ENCODE results near the gene SUCLA2.
A peak's percentile ranks its signal among the peaks of the same experiment; 100 is the strongest.

The SUCLA2 gene

DNA sequence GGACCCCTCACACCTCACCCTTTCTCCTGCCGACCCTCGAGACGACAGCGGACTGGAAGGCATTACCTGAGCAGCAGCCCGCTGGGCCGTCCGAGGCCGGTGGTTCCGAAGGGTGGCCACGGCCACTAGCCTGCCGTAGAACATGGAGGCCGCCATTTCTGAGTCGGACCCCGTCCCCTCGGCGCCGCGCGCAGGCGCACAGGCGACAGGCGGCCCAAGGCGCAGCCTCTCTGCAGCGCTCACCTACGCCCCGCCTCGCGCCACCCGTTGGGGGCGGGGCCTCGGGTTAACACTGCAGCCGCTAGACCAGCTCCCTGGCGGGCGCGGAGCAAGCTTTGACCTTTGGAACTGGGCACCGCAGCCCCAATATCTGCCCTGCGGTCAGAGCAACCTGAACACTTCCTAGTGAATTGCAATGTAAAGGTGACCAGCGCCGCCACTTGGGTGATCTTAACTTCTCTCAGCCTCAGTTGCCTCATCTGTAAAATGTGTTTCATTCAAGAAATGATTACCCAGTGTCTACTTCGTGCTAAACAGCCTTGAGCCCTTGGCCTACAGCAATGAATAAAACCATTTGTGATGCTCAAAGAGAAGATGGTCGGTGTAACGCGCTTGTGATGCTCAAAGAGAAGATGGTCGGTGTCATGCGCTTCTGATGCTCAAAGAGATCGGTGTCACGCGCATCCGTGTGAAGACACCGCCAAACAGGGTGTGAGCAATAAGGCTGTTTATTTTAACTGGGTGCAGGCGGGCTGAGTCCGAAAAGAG lies at the start of gene SUCLA2:
TSS of gene SUCLA2 (minus strand) at position 160 of the 768 bp plus-strand sequence. CDS start at position 156, 4 bp downstream.
- Histone ChIP-seq H3K4me3 (peak within 1 kb of the TSS; percentile 96), H3K27me3 (ENCODE audit: low read depth) (no peaks in the 10 kb centered on the region), H3K9me3 (no peaks in the 10 kb centered on the region), H3K4me1 (peaks cover 11% of the 10 kb centered on the region), H3K36me3 (replicated peaks) (peaks cover 12% of the 10 kb centered on the region)
- DNase-seq (ENCODE audit: low spot score in 2 of 2) = peak; percentile 89 to 94
- in situ Hi-C loops (cut with MboI; ENCODE audit: low sequenced_read_pairs) = no loop called here

GRCh38 chr13:48050550-48050949 lies 49.5 kb upstream of the SUCLA2 start:
- DNase-seq (ENCODE audit: low spot score in 2 of 2) = no peak
- Histone ChIP-seq H3K4me3 (no peak overlapping the region), H3K27me3 (ENCODE audit: low read depth) (no peaks in the 10 kb centered on the region), H3K36me3 (replicated peaks) (peaks cover 46% of the 10 kb centered on the region), H3K4me1 (no peaks in the 10 kb centered on the region; the same call in 1 of the 2 replicates), H3K9me3 (no peaks in the 10 kb centered on the region)
- in situ Hi-C loops (cut with MboI; ENCODE audit: low sequenced_read_pairs) = no loop called here

DNA sequence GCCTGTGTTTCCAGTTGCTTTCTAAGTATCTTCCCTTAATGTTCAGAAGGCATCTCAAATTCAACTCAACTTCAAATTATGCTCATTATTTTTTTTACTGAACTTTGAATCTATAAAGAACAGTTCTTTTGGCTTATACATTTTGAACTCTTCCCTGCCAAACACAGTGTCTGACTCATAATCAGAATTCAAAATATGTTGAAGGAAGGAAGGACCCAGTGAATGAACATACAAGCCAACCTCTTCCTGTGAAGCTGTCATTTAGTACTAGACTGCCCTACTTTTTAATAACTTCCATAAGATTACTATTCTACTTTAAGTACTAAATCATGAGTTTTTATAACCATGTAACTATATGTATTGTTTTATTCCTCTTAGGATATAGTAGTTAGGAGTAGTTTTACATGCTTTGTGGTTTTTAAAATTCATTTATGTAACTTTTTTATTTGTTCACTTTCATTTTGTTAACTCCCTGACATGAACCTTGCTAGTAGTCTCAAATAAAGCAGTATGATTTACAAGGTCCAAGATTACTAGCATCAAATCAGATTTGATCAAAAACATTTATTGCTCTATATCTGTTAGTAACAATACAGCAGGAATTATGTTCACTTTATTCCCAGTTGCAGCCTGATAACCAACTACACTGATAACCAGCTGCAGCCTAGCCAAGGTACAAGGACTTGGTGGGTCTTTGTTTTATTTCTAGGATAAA lies 42.9 kb upstream of the SUCLA2 start:
- no peaks in the 10 kb centered on the region for H3K27me3 ChIP-seq (ENCODE audit: low read depth)
- H3K9me3 ChIP-seq = no peaks in the 10 kb centered on the region
- DNase-seq (ENCODE audit: low spot score in 2 of 2) = no peak
- in situ Hi-C loops (cut with MboI; ENCODE audit: low sequenced_read_pairs) = no loop called here
- no peak overlapping the region for H3K4me3 ChIP-seq
- peaks cover 39% of the 10 kb centered on the region for H3K36me3 ChIP-seq (replicated peaks)
- no peaks in the 10 kb centered on the region for H3K4me1 ChIP-seq

DNA sequence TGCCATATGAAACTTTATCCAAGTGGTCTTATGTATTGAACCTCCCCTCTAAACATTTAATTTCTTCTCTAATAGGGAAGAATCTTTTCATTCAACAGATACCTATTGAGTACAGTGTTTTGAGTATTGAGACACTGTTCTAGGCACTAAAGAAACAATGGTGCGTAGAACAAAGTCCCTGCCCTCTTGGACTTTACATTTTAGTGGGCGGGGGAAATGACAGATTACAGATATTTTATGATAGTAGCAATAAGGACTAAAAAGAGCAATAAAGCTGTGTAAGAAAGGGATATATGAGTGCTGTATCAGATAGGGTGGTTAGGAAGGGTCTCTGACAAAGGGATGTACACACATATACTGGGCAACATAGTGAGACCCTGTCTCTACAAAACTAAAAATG lies 41.8 kb upstream of the SUCLA2 start:
- no peak overlapping the region for H3K4me3 ChIP-seq
- H3K36me3 ChIP-seq (replicated peaks) = peaks cover 32% of the 10 kb centered on the region
- DNase-seq (ENCODE audit: low spot score in 2 of 2) = no peak
- no peaks in the 10 kb centered on the region for H3K27me3 ChIP-seq (ENCODE audit: low read depth)
- in situ Hi-C loops (cut with MboI; ENCODE audit: low sequenced_read_pairs) = no loop called here
- H3K9me3 ChIP-seq = no peaks in the 10 kb centered on the region
- peaks cover 7% of the 10 kb centered on the region for H3K4me1 ChIP-seq

DNA sequence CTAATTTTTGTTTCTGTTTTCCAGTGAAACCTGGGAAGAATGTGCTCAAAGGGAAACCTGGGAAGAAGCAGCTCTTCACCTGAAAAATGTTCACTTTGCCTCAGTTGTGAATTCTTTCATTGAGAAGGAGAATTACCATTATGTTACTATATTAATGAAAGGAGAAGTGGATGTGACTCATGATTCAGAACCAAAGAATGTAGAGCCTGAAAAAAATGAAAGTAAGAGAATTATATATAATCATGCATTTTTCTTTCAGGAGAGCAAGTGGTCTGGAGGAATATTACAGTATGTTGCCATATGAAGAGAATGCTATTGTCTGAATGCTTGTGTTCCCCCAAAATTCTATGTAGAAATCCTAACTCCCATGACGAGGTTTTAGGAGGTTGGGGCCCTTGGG lies 39.8 kb upstream of the SUCLA2 start:
- H3K4me1 ChIP-seq = peaks cover 14% of the 10 kb centered on the region
- no peaks in the 10 kb centered on the region for H3K27me3 ChIP-seq (ENCODE audit: low read depth)
- H3K4me3 ChIP-seq = no peak overlapping the region
- no peak for DNase-seq (ENCODE audit: low spot score in 2 of 2)
- peaks cover 23% of the 10 kb centered on the region for H3K36me3 ChIP-seq (replicated peaks)
- no peaks in the 10 kb centered on the region for H3K9me3 ChIP-seq
- in situ Hi-C loops (cut with MboI; ENCODE audit: low sequenced_read_pairs) = no loop called here

DNA sequence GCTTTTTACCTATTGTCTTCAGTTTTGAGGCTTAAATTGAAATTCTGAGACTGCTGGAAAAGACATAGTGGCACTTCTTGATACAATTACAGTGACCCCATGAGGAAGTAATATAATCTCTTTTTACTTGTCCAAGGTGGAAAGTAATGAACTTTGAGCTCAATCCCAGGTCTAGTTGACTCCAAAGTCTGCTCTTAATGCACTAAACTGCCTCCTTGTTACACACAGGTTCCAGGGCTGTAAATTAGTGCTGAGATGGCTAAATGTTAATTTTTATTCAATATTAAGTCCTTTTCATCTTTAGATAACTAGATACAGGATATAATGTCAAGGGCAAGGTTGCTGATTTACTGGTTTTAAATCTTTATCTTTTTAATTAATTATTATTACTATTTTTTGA lies 39.0 kb upstream of the SUCLA2 start:
- Histone ChIP-seq H3K9me3 (no peaks in the 10 kb centered on the region), H3K4me3 (no peak overlapping the region), H3K36me3 (replicated peaks) (peaks cover 21% of the 10 kb centered on the region), H3K4me1 (peaks cover 14% of the 10 kb centered on the region), H3K27me3 (ENCODE audit: low read depth) (no peaks in the 10 kb centered on the region)
- DNase-seq (ENCODE audit: low spot score in 2 of 2) = no peak
- in situ Hi-C loops (cut with MboI; ENCODE audit: low sequenced_read_pairs) = no loop called here

DNA sequence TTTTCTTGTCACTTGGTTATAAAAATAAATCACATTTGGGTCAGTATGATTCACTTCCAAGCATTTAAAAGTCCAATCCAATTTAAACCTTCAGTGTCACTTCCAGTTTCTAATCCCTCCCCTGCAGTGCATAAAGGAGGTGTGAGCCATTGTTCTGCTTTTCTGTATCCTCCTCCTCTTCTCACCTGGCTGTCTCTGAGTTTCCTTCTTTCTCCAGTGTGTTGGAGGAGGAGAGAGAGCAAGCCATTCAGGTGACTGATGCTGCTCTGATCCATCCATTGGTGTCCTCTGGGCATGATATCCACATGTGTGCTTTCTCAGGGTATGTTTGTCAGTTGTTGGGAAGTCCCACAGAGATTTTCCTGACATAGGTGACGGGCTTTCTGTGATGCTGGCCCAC lies 37.7 kb upstream of the SUCLA2 start:
- in situ Hi-C loops (cut with MboI; ENCODE audit: low sequenced_read_pairs) = no loop called here
- Histone ChIP-seq H3K4me1 (peaks cover 14% of the 10 kb centered on the region), H3K4me3 (peak overlapping the region; percentile 84), H3K27me3 (ENCODE audit: low read depth) (no peaks in the 10 kb centered on the region), H3K9me3 (no peaks in the 10 kb centered on the region), H3K36me3 (replicated peaks) (peaks cover 21% of the 10 kb centered on the region)
- no peak for DNase-seq (ENCODE audit: low spot score in 2 of 2)

DNA sequence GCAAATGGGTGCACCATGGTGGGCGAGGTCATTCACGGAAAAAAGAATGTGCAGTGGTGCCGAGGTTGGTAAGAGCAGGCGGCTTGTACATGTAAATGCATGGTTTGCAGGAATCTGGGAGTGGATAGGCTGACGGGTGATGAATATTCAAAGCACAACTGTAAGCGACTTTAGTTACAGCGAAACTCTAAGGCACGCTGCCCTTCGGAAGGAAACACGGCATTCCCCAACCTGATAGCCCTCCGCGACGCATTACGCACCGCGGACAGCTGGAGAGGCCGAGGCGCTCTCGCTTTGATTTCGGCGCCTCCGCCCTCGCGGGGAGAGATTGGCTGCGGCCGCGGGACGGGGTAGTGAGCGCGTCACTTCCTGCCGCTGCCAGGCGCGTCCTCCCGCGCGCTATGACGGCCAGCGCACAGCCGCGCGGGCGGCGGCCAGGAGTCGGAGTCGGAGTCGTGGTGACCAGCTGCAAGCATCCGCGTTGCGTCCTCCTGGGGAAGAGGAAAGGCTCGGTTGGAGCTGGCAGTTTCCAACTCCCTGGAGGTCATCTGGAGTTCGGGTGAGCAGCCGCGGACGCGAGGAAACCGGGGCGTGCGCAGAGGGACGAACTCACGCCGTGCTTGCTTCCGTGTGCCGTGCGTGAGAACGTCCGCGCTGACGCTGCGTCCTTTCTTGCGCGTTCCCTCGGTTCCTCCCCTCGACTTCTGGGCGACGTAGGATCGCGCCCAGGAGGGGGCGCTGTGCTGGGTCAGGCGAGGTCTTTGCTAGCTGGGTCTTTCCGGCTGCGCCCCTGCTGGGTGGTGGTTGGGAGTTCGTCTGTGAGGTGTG lies 36.5 kb upstream of the SUCLA2 start, which contains the start of gene NUDT15:
TSS of gene NUDT15 (plus strand) at position 381 of the 828 bp plus-strand sequence. CDS start at position 402, 21 bp downstream.
- no peaks in the 10 kb centered on the region for H3K9me3 ChIP-seq
- H3K4me1 ChIP-seq = peaks cover 14% of the 10 kb centered on the region
- no peaks in the 10 kb centered on the region for H3K27me3 ChIP-seq (ENCODE audit: low read depth)
- in situ Hi-C loops (cut with MboI; ENCODE audit: low sequenced_read_pairs) = no loop called here
- H3K4me3 ChIP-seq = peak within 1 kb of the TSS; percentile 84
- peak; percentile 91 to 96 for DNase-seq (ENCODE audit: low spot score in 2 of 2)
- H3K36me3 ChIP-seq (replicated peaks) = peaks cover 21% of the 10 kb centered on the region; the same call in 1 of the 2 replicates

- H3K4me1 ChIP-seq = no peaks in the 10 kb centered on the region
- no peak for DNase-seq (ENCODE audit: low spot score in 2 of 2)
- no peak overlapping the region for H3K4me3 ChIP-seq
- no peaks in the 10 kb centered on the region for H3K27me3 ChIP-seq (ENCODE audit: low read depth)
- H3K9me3 ChIP-seq = no peaks in the 10 kb centered on the region; the same call in 1 of the 2 replicates
- no peaks in the 10 kb centered on the region for H3K36me3 ChIP-seq (replicated peaks)
- in situ Hi-C loops (cut with MboI; ENCODE audit: low sequenced_read_pairs) = no loop called here
Observed at GRCh38 chr13:48029859-48030258, 28.8 kb upstream of the SUCLA2 start.

DNA sequence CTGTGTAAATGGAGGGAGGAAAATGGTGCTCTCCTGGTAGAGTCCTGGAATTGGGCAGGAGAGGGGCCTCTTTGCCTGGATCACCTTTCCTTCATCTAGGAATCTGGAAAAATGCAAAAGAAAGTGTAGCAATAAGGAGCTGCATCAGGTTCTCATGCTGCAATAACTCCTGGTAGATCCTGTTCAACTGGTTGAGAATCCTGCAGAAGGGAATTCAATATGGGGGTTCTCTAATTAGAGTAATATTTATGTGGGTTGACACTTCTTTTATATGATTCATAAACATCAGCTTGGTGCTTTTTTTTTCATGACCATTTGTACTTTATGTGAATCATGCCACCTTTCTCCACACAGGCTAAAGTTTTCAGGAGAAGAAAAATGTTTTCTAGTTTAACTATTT lies 27.0 kb upstream of the SUCLA2 start:
- no peaks in the 10 kb centered on the region for H3K4me1 ChIP-seq
- H3K9me3 ChIP-seq = no peaks in the 10 kb centered on the region; the same call in 1 of the 2 replicates
- no peak overlapping the region for H3K4me3 ChIP-seq
- no peaks in the 10 kb centered on the region for H3K27me3 ChIP-seq (ENCODE audit: low read depth)
- H3K36me3 ChIP-seq (replicated peaks) = no peaks in the 10 kb centered on the region
- no peak for DNase-seq (ENCODE audit: low spot score in 2 of 2)
- in situ Hi-C loops (cut with MboI; ENCODE audit: low sequenced_read_pairs) = no loop called here

DNA sequence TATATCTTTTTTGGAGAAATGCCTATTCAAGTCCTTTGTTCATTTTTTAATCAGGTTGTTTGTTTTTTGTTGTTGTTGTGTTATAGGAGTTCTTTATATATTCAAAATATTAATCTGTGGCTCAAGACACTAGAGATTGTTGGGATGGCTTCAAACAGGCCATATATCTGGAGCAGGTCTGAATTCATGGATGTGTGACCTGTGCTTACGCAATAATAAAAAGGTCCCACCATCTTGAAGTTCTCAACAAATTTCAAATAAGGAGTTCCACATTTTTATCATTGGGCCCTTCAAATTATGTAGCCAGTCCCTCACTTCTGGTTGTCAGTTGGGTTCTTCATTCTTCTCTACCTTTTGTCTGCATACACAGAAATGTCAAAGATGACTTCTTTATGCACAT lies 18.7 kb upstream of the SUCLA2 start:
- no peak for DNase-seq (ENCODE audit: low spot score in 2 of 2)
- Histone ChIP-seq H3K4me1 (no peaks in the 10 kb centered on the region), H3K4me3 (no peak overlapping the region), H3K9me3 (no peaks in the 10 kb centered on the region), H3K36me3 (replicated peaks) (no peaks in the 10 kb centered on the region), H3K27me3 (ENCODE audit: low read depth) (no peaks in the 10 kb centered on the region)
- in situ Hi-C loops (cut with MboI; ENCODE audit: low sequenced_read_pairs) = no loop called here

DNA sequence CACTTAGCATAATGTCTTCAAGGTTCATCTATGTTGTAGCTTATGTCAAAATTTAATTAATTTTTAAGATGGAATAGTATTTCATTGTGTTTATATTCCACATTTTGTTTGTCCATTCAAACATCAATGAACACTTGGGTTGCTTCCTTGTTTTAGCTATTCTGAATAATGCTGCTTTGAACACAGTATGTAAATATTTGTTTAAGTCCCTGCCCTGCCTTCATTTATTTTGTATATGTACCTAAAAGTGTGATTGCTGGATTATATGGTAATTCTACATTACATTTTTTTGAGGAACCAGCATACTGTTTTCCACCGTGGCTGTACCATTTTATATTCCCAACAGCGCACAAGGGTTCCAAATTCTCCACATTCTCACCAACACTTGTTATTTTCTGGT lies 17.6 kb upstream of the SUCLA2 start:
- DNase-seq (ENCODE audit: low spot score in 2 of 2) = no peak
- H3K4me1 ChIP-seq = no peaks in the 10 kb centered on the region
- H3K36me3 ChIP-seq (replicated peaks) = no peaks in the 10 kb centered on the region
- H3K4me3 ChIP-seq = no peak overlapping the region
- in situ Hi-C loops (cut with MboI; ENCODE audit: low sequenced_read_pairs) = no loop called here
- H3K27me3 ChIP-seq (ENCODE audit: low read depth) = no peaks in the 10 kb centered on the region
- H3K9me3 ChIP-seq = no peaks in the 10 kb centered on the region

GRCh38 chr13:48014359-48014758 lies 13.3 kb upstream of the SUCLA2 start:
- Histone ChIP-seq H3K27me3 (ENCODE audit: low read depth) (no peaks in the 10 kb centered on the region), H3K9me3 (no peaks in the 10 kb centered on the region), H3K4me1 (no peaks in the 10 kb centered on the region), H3K4me3 (no peak overlapping the region), H3K36me3 (replicated peaks) (no peaks in the 10 kb centered on the region)
- DNase-seq (ENCODE audit: low spot score in 2 of 2) = no peak
- in situ Hi-C loops (cut with MboI; ENCODE audit: low sequenced_read_pairs) = no loop called here

Measured in HAP-1 (cell line).